Measurements from ENCODE around the gene PNO1. TPM values are rescaled to one million over a fixed set of nuclear protein-coding genes. Genes with fewer than 3 reads are reported as not detected.

PNO1 gene
- total and polyA plus RNA-seq, 2 experiments from 2014 or later, result 14.5 to 23.3 TPM

- Histone ChIP-seq H4K20me1 (ENCODE audit: insufficient read depth) (no peaks in the 10 kb centered on the region), H3K79me2 (ENCODE audit: insufficient read depth) (peaks cover 88% of the 10 kb centered on the region), H3K9me3 (ENCODE audit: low read depth) (no peaks in the 10 kb centered on the region), H3K36me3 (ENCODE audit: low read depth) (peaks cover 20% of the 10 kb centered on the region; the same call in 1 of the 2 replicates), H3K9ac (no peak overlapping the region), H3K27ac (no peak overlapping the region), H2AFZ (no peak overlapping the region), H3K9me2 (ENCODE audit: insufficient read depth) (no peaks in the 10 kb centered on the region), H3K27me3 (replicated peaks; ENCODE audit: insufficient read depth) (no peaks in the 10 kb centered on the region), H3K4me2 (ENCODE audit: unreplicated experiment) (no peak overlapping the region), H3K4me1 (ENCODE audit: insufficient read depth) (no peaks in the 10 kb centered on the region), H3K4me3 (no peak overlapping the region), H3F3A (ENCODE audit: insufficient read depth) (no peaks in the 10 kb centered on the region)
- in situ Hi-C loops (cut with MboI), result no loop called here
- TF ChIP-seq EZH2phosphoT487 (IDR thresholded peaks at IDR 0.05; ENCODE audit: insufficient read depth, low read depth) (no peak), EZH2 (IDR thresholded peaks at IDR 0.05; ENCODE audit: insufficient read depth, poor library complexity, severe bottlenecking) (no peak)
- no peak for DNase-seq
- 100% methylated on average over 1 of the region's 1 CpG for WGBS, 2 experiments (ENCODE audit: low coverage in 1 of 2, low lambda C conversion rate in 2 of 2, missing lambda C conversion rate in 2 of 2)
Observed at GRCh38 chr2:68182902-68183301, 25.2 kb downstream of the PNO1 start.

GRCh38 chr2:68185541-68186164 lies 28.0 kb downstream of the PNO1 start:
- Histone ChIP-seq H3K9me3 (ENCODE audit: low read depth) (no peaks in the 10 kb centered on the region), H3K36me3 (ENCODE audit: low read depth) (peaks cover 13% of the 10 kb centered on the region; the same call in 1 of the 2 replicates), H3K9ac (no peak overlapping the region), H3K79me2 (ENCODE audit: insufficient read depth) (peaks cover 95% of the 10 kb centered on the region), H3K4me2 (ENCODE audit: unreplicated experiment) (no peak overlapping the region), H4K20me1 (ENCODE audit: insufficient read depth) (no peaks in the 10 kb centered on the region), H3K4me3 (no peak overlapping the region), H2AFZ (no peak overlapping the region), H3K27ac (no peak overlapping the region), H3K9me2 (ENCODE audit: insufficient read depth) (no peaks in the 10 kb centered on the region), H3K27me3 (replicated peaks; ENCODE audit: insufficient read depth) (no peaks in the 10 kb centered on the region), H3K4me1 (ENCODE audit: insufficient read depth) (peaks cover 5% of the 10 kb centered on the region; the same call in 1 of the 2 replicates), H3F3A (ENCODE audit: insufficient read depth) (0 out of 2 replicates have a peak, but pooled peaks cover 4% of the 10 kb centered on the region)
- TF ChIP-seq EZH2phosphoT487 (IDR thresholded peaks at IDR 0.05; ENCODE audit: insufficient read depth, low read depth), result no peak
- TF ChIP-seq EZH2 (IDR thresholded peaks at IDR 0.05; ENCODE audit: insufficient read depth, poor library complexity, severe bottlenecking), result no peak
- in situ Hi-C loops (cut with MboI), result no loop called here
- DNase-seq, result peak; percentile 60
- WGBS, 2 experiments (ENCODE audit: low coverage in 1 of 2, low lambda C conversion rate in 2 of 2, missing lambda C conversion rate in 2 of 2), result 40 to 44% methylated on average over 4 to 5 of the region's 5 CpGs

GRCh38 chr2:68187329-68187728 lies 29.6 kb downstream of the PNO1 start:
- Histone ChIP-seq H3K9me2 (ENCODE audit: insufficient read depth) (no peaks in the 10 kb centered on the region), H4K20me1 (ENCODE audit: insufficient read depth) (no peaks in the 10 kb centered on the region), H2AFZ (no peak overlapping the region), H3K36me3 (ENCODE audit: low read depth) (peaks cover 10% of the 10 kb centered on the region; the same call in 1 of the 2 replicates), H3K9me3 (ENCODE audit: low read depth) (no peaks in the 10 kb centered on the region), H3K4me1 (ENCODE audit: insufficient read depth) (peaks cover 15% of the 10 kb centered on the region), H3K27ac (no peak overlapping the region), H3K4me2 (ENCODE audit: unreplicated experiment) (no peak overlapping the region), H3K9ac (no peak overlapping the region), H3K27me3 (replicated peaks; ENCODE audit: insufficient read depth) (no peaks in the 10 kb centered on the region), H3K79me2 (ENCODE audit: insufficient read depth) (peaks cover 96% of the 10 kb centered on the region), H3F3A (ENCODE audit: insufficient read depth) (0 out of 2 replicates have a peak, but pooled peaks cover 6% of the 10 kb centered on the region), H3K4me3 (no peak overlapping the region)
- DNase-seq, result no peak
- in situ Hi-C loops (cut with MboI), result no loop called here
- TF ChIP-seq EZH2 (IDR thresholded peaks at IDR 0.05; ENCODE audit: insufficient read depth, poor library complexity, severe bottlenecking) (no peak), EZH2phosphoT487 (IDR thresholded peaks at IDR 0.05; ENCODE audit: insufficient read depth, low read depth) (no peak)
- 43 to 60% methylated on average over 1 of the region's 1 CpG for WGBS, 2 experiments (ENCODE audit: low coverage in 1 of 2, low lambda C conversion rate in 2 of 2, missing lambda C conversion rate in 2 of 2)

GRCh38 chr2:68188831-68189230 lies 31.1 kb downstream of the PNO1 start:
- no peak overlapping the region for H2AFZ ChIP-seq
- H3K4me1 ChIP-seq (ENCODE audit: insufficient read depth), result peaks cover 27% of the 10 kb centered on the region
- H3K9me3 ChIP-seq (ENCODE audit: low read depth), result no peaks in the 10 kb centered on the region
- H3K9ac ChIP-seq, result no peak overlapping the region
- no peak for DNase-seq
- in situ Hi-C loops (cut with MboI), result no loop called here
- peaks cover 6% of the 10 kb centered on the region; the same call in 1 of the 2 replicates for H3K36me3 ChIP-seq (ENCODE audit: low read depth)
- H3K4me3 ChIP-seq, result no peak overlapping the region
- H4K20me1 ChIP-seq (ENCODE audit: insufficient read depth), result no peaks in the 10 kb centered on the region
- H3K27me3 ChIP-seq (replicated peaks; ENCODE audit: insufficient read depth), result no peaks in the 10 kb centered on the region
- no peaks in the 10 kb centered on the region for H3K9me2 ChIP-seq (ENCODE audit: insufficient read depth)
- no peak overlapping the region for H3K27ac ChIP-seq
- no peak for TF ChIP-seq EZH2 (IDR thresholded peaks at IDR 0.05; ENCODE audit: insufficient read depth, poor library complexity, severe bottlenecking)
- TF ChIP-seq EZH2phosphoT487 (IDR thresholded peaks at IDR 0.05; ENCODE audit: insufficient read depth, low read depth), result no peak
- H3F3A ChIP-seq (ENCODE audit: insufficient read depth), result peaks cover 13% of the 10 kb centered on the region; the same call in 1 of the 2 replicates
- peaks cover 96% of the 10 kb centered on the region for H3K79me2 ChIP-seq (ENCODE audit: insufficient read depth)
- 89 to 90% methylated on average over 5 of the region's 5 CpGs for WGBS, 2 experiments (ENCODE audit: low coverage in 1 of 2, low lambda C conversion rate in 2 of 2, missing lambda C conversion rate in 2 of 2)
- H3K4me2 ChIP-seq (ENCODE audit: unreplicated experiment), result no peak overlapping the region
